Stomach (tissue), 4 donors: ENCODE measurements around the gene SPATA12.

ENCODE experiments used
- CTCF ChIP-seq, 7 experiments: fragments of 450-650 bp in 4 of 7; fragments of 200-600 bp in 3 of 7; sonication (generic) in 3 of 7; IDR thresholded peaks; one replicate each; pipeline ENCODE4 v1.5.1; 2016 to 2019; ENCODE audit warnings: antibody characterized with exemption in 7 of 7, control low read depth in 2 of 7, mild to moderate bottlenecking in 1 of 7
- POLR2AphosphoS5 ChIP-seq, 3 donors: sonication (generic); formaldehyde crosslinking; IDR thresholded peaks; one replicate each; pipeline ENCODE4 v1.6.1; 2016; ENCODE audit warnings: antibody characterized with exemption in 3 of 3

- TF ChIP-seq CTCF (IDR thresholded peaks at IDR 0.05) (no peak), POLR2AphosphoS5 (IDR thresholded peaks at IDR 0.05) (no peak)
Observed at GRCh38 chr3:57073628-57074027, 13.2 kb downstream of the SPATA12 start.
